ENCODE data around the gene HMGXB3. TPM values are rescaled to one million over a fixed set of nuclear protein-coding genes. Genes with fewer than 3 reads are reported as not detected.

HMGXB3 gene
- total and polyA plus RNA-seq, 7 donors, result 3.6 to 28.8 (median 19.3) TPM

DNA sequence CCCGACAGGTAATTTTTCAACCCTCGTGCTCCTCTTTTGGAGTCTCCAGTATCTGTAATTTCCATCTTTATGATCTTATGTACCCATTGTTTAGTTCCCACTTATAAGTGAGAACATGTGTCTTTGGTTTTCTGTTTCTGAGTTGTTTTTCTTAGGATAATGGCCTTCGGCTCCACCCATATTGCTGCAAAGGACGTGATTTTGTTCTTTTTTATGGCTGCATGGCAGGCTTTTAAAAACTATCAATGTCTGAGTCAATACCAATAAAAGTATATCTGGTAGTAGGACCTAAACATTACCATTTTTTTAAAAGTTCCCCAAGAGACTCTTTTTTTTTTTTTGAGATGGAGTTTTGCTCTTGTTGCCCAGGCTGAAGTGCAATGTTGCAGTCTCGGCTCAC lies 43.9 kb upstream of the HMGXB3 start:
- WGBS, 2 donors, result 13 to 63% methylated on average over 5 of the region's 5 CpGs
- no peaks in the 10 kb centered on the region for H3K27me3 ChIP-seq
- intact Hi-C loops (cut with DNase I), result no loop called here
- no peak overlapping the region for H3K27ac ChIP-seq
- TF ChIP-seq, protein P1, sequence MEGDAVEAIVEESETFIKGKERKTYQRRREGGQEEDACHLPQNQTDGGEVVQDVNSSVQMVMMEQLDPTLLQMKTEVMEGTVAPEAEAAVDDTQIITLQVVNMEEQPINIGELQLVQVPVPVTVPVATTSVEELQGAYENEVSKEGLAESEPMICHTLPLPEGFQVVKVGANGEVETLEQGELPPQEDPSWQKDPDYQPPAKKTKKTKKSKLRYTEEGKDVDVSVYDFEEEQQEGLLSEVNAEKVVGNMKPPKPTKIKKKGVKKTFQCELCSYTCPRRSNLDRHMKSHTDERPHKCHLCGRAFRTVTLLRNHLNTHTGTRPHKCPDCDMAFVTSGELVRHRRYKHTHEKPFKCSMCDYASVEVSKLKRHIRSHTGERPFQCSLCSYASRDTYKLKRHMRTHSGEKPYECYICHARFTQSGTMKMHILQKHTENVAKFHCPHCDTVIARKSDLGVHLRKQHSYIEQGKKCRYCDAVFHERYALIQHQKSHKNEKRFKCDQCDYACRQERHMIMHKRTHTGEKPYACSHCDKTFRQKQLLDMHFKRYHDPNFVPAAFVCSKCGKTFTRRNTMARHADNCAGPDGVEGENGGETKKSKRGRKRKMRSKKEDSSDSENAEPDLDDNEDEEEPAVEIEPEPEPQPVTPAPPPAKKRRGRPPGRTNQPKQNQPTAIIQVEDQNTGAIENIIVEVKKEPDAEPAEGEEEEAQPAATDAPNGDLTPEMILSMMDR (IDR thresholded peaks at IDR 0.05), result no peak
- TF ChIP-seq POLR2AphosphoS5 (IDR thresholded peaks at IDR 0.05) (no peak), POLR2A (IDR thresholded peaks at IDR 0.05) (no peak), EP300 (IDR thresholded peaks at IDR 0.05) (no peak)
- H3K4me3 ChIP-seq, result no peak overlapping the region
- no peaks in the 10 kb centered on the region for H3K36me3 ChIP-seq
- peaks cover 0 to 19% (median 8%) of the 10 kb centered on the region in 4 donors for H3K4me1 ChIP-seq
- DNase-seq, result no peak
- no peaks in the 10 kb centered on the region for H3K9me3 ChIP-seq

DNA sequence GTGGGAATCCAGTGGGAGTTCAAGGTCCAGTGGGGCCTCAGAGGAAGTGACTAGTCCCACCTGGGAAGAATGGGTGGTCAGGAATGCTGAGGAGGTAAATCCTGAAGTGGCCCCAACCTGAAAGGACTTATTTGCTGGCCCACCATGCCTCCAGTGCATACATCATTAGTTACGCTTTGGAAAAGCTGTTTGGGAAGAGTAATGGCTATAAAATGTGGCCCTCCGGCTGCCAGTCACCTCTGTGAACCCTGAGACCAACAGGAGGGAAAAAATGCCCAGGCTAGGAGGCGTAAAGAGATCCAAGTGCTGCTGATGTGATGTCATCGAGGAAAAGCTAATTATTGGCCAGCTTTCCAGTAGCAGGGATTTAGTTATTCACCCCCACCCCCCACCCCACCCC lies 42.7 kb upstream of the HMGXB3 start:
- intact Hi-C loops (cut with DNase I), result loop anchor here (2.0 kb wide), 1 partner anchor 127 kb away; no protein-coding TSS in a partner anchor
- TF ChIP-seq EP300 (IDR thresholded peaks at IDR 0.05) (no peak), POLR2A (IDR thresholded peaks at IDR 0.05) (no peak), POLR2AphosphoS5 (IDR thresholded peaks at IDR 0.05) (no peak)
- TF ChIP-seq, protein P1 (IDR thresholded peaks at IDR 0.05), result no peak
- H3K27ac ChIP-seq, result no peak overlapping the region
- no peaks in the 10 kb centered on the region for H3K27me3 ChIP-seq
- 29 to 77% methylated on average over 4 of the region's 4 CpGs for WGBS, 2 donors
- peaks cover 0 to 19% (median 9%) of the 10 kb centered on the region in 4 donors for H3K4me1 ChIP-seq
- no peaks in the 10 kb centered on the region for H3K36me3 ChIP-seq
- H3K9me3 ChIP-seq, result no peaks in the 10 kb centered on the region
- no peak overlapping the region for H3K4me3 ChIP-seq
- no peak for DNase-seq

DNA sequence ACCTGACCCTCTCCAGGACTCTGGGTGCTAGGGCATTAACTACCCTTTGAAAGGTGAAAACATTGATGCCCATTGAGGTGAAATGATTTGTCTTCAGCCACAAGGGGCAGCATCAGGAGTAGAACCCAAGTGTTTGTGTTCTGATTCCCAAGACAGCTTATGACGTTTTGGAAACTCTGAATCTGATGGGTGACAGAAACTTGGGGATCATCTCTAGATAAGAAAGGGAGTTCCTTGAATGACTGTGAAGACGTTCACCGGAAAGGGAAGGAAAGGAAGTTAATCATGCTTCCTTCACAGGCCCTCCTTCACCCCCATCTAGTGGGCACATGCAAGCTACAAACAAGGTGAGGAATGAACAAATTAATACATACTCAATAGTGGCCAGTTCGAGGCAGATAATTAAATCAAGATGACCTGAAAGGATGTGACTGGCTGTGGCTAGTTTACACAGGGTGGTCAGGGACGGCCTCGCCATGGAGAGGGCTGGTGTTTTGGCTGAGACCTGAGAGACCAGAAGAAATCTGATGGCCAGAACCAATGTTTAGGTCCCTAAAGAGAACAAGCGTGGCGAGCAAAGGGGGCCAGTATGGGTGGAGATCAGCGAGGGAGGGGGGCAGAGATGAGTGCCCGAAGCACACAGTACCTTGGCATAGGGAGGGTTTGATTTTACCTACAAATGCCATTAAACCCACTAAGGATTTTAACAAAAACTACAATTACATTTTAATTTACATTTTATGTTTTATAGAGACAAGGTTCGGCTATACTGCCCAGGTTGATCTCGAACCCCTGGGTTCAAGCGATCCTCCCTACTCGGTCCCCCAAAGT lies 40.9 kb upstream of the HMGXB3 start:
- no peaks in the 10 kb centered on the region for H3K36me3 ChIP-seq

DNA sequence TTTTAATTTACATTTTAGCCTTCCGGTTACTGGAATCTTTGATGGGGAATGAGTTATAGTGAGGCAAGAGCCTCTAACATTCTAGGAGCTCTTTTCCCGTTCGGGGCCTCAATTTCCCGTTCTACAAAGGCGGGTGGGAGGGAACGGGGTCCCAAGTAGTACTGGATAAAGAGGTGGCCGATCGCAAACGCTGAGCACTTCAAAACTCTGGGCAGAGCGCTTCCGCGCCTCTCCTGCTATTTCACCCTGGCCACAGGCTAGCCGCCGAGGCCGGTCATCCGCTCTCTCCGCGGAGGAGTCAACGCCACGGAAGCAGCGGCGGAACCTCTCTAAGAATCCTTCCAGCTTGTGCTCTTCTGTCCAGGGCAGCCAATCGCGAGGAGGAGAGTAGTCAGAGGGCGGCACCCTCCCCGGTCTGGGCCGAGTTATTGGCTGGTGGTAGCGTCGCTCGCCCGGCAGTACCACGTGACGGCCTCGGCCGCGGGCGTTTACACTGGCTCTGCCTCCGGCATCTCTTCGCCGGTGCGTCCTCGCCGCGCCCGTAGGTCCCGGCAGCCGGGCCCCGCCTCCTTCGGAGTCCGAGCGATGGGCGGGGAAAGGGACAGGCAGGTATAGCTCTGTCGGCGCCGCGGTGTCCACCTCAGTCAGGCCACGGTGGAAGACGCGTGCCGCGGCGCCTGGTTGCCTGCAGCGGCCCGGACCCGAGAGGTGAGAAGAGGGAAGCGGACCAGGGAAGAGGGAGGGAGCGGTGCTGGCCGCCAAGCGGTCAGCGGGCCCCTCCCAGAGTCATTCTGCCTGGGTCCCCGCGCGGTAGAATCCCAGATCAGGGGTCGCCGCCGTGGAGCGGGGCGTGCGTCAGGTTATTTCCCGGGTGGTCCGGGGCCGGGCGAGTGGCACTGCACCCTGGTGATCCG lies 40.0 kb upstream of the HMGXB3 start, which contains the start of gene SLC26A2:
SLC26A2 (plus strand) TSS at position 487 of the 914 bp plus-strand sequence. CDS start 16,895 bp downstream, outside the sequence.
- Histone ChIP-seq H3K27me3 (no peaks in the 10 kb centered on the region), H3K4me3 (peak within 1 kb of the TSS; percentile 62 to 98 (median 82)), H3K27ac (peak within 1 kb of the TSS; percentile 86 to 93 (median 90)), H3K9me3 (no peaks in the 10 kb centered on the region), H3K36me3 (no peaks in the 10 kb centered on the region), H3K4me1 (peaks cover 0 to 19% (median 9%) of the 10 kb centered on the region in 4 donors)
- WGBS, 2 donors, result 0% methylated on average over 84 of the region's 84 CpGs
- intact Hi-C loops (cut with DNase I), result loop anchor here (2.0 to 5.0 kb wide), 2 partner anchors 30 to 108 kb away; no protein-coding TSS in a partner anchor
- TF ChIP-seq POLR2AphosphoS5 (IDR thresholded peaks at IDR 0.05) (peak; percentile 96 to 99 (median 97)), POLR2A (IDR thresholded peaks at IDR 0.05) (peak; percentile 89 to 92)
- TF ChIP-seq, protein P1 (IDR thresholded peaks at IDR 0.05), result no peak
- peak; percentile 99 for DNase-seq

More for the DNA sequence above, 40.9 kb upstream of the HMGXB3 start:
- H3K9me3 ChIP-seq, result no peaks in the 10 kb centered on the region
- TF ChIP-seq, protein P1 (IDR thresholded peaks at IDR 0.05), result peak in 3 of 4 experiments; percentile 28 to 46 (median 40)
- TF ChIP-seq POLR2A (IDR thresholded peaks at IDR 0.05) (no peak), POLR2AphosphoS5 (IDR thresholded peaks at IDR 0.05) (no peak)
- H3K4me3 ChIP-seq, result peak overlapping the region; percentile 62 to 98 (median 82)
- peak overlapping the region; percentile 86 to 93 (median 90) for H3K27ac ChIP-seq
- WGBS, 2 donors, result 35 to 40% methylated on average over 14 of the region's 14 CpGs
- peaks cover 0 to 19% (median 9%) of the 10 kb centered on the region in 4 donors for H3K4me1 ChIP-seq
- DNase-seq, result no peak
- intact Hi-C loops (cut with DNase I), result loop anchor here (2.0 to 5.0 kb wide), 3 partner anchors 31 to 129 kb away; no protein-coding TSS in a partner anchor
- H3K27me3 ChIP-seq, result no peaks in the 10 kb centered on the region

Data from sigmoid colon (tissue), 7 donors.